Stimulated activated CD4-positive, alpha-beta T cell treated with anti-CD3 and anti-CD28 coated beads, Interleukin-4, amount 100 ng/mL, for 1 hour (primary cell): ENCODE measurements around the gene NT5DC1.

ENCODE experiments used
- DNase-seq: peaks from one replicate; pipeline ENCODE4 v3.0.0-alpha.2; 2020

NT5DC1 gene

GRCh38 chr6:116145803-116146675 is 45.4 kb downstream of the NT5DC1 start:
- no peak for DNase-seq

- DNase-seq: no peak
Observed at GRCh38 chr6:116152620-116153019, 52.0 kb downstream of the NT5DC1 start.

GRCh38 chr6:116154887-116155286 is 54.2 kb downstream of the NT5DC1 start:
- no peak for DNase-seq

GRCh38 chr6:116156405-116157326 is 56.0 kb downstream of the NT5DC1 start:
- no peak for DNase-seq

- DNase-seq: no peak
Observed at GRCh38 chr6:116157391-116157790, 56.7 kb downstream of the NT5DC1 start.

GRCh38 chr6:116158641-116159040 is 58.0 kb downstream of the NT5DC1 start:
- DNase-seq: no peak

GRCh38 chr6:116159782-116160524 is 59.3 kb downstream of the NT5DC1 start:
- no peak for DNase-seq

- no peak for DNase-seq
Observed at GRCh38 chr6:116165596-116165995, 64.9 kb downstream of the NT5DC1 start.

GRCh38 chr6:116166369-116166768 is 65.7 kb downstream of the NT5DC1 start:
- DNase-seq: no peak

- no peak for DNase-seq
Observed at GRCh38 chr6:116168148-116168547, 67.5 kb downstream of the NT5DC1 start.

- no peak for DNase-seq
Observed at GRCh38 chr6:116169880-116170279, 69.2 kb downstream of the NT5DC1 start.

GRCh38 chr6:116170358-116171057 is 69.9 kb downstream of the NT5DC1 start:
- no peak for DNase-seq

- no peak for DNase-seq
Observed at GRCh38 chr6:116173928-116174327, 73.3 kb downstream of the NT5DC1 start.

GRCh38 chr6:116175344-116175743 is 74.7 kb downstream of the NT5DC1 start:
- no peak for DNase-seq

GRCh38 chr6:116176596-116176995 is 75.9 kb downstream of the NT5DC1 start:
- DNase-seq: no peak

- DNase-seq: no peak
Observed at GRCh38 chr6:116180375-116180774, 79.7 kb downstream of the NT5DC1 start.

GRCh38 chr6:116189472-116189871 is 88.8 kb downstream of the NT5DC1 start:
- DNase-seq: no peak

GRCh38 chr6:116190550-116190949 is 89.9 kb downstream of the NT5DC1 start:
- DNase-seq: no peak

GRCh38 chr6:116191881-116192280 is 91.2 kb downstream of the NT5DC1 start:
- no peak for DNase-seq

- no peak for DNase-seq
Observed at GRCh38 chr6:116192786-116193185, 92.1 kb downstream of the NT5DC1 start.

- DNase-seq: no peak
Observed at GRCh38 chr6:116196841-116197240, 96.2 kb downstream of the NT5DC1 start.

GRCh38 chr6:116200619-116201249 is 100.1 kb downstream of the NT5DC1 start:
- no peak for DNase-seq
